ENCODE measurements around the gene LRRC7.

DNA sequence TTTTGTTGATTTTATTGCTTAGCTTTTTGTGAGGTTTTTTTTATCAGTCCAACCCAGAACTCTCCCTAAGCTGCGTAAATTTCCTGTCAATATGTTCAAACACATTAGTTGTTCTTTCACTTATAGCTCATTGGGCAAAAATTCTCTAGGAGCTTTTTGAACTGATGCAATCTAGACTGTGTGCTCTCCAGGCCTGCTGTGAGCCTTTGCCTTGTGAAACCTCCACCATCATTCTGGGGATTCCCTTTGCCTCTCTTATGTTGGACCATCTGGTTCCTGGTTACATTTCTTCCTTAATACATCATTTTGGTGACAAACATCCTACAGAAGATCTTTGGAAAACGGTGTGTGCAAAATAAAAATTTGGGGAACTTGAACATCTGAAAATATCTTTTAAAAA, 247.2 kb downstream of the LRRC7 start:
- TF ChIP-seq, protein P1, sequence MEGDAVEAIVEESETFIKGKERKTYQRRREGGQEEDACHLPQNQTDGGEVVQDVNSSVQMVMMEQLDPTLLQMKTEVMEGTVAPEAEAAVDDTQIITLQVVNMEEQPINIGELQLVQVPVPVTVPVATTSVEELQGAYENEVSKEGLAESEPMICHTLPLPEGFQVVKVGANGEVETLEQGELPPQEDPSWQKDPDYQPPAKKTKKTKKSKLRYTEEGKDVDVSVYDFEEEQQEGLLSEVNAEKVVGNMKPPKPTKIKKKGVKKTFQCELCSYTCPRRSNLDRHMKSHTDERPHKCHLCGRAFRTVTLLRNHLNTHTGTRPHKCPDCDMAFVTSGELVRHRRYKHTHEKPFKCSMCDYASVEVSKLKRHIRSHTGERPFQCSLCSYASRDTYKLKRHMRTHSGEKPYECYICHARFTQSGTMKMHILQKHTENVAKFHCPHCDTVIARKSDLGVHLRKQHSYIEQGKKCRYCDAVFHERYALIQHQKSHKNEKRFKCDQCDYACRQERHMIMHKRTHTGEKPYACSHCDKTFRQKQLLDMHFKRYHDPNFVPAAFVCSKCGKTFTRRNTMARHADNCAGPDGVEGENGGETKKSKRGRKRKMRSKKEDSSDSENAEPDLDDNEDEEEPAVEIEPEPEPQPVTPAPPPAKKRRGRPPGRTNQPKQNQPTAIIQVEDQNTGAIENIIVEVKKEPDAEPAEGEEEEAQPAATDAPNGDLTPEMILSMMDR (IDR thresholded peaks at IDR 0.05), result no peak
- TF ChIP-seq POLR2A (IDR thresholded peaks at IDR 0.05), result no peak
